22Rv1 (cell line): ENCODE data around the gene USP6NL.

Experiments
- H3K27ac ChIP-seq: fragments of 450-650 bp; 2 replicates; pipeline ENCODE4 v1.5.1; 2017
- ZFX ChIP-seq: fragments of 450-650 bp; IDR thresholded peaks from 2 replicates; pipeline ENCODE4 v1.6.1; 2017; ENCODE audit warnings: antibody characterized with exemption, borderline replicate concordance
- TF ChIP-seq, protein P1 (sequence below): fragments of 450-650 bp; IDR thresholded peaks from 2 replicates; pipeline ENCODE4 v1.5.1; 2017; ENCODE audit warnings: mild to moderate bottlenecking

Gene USP6NL

DNA sequence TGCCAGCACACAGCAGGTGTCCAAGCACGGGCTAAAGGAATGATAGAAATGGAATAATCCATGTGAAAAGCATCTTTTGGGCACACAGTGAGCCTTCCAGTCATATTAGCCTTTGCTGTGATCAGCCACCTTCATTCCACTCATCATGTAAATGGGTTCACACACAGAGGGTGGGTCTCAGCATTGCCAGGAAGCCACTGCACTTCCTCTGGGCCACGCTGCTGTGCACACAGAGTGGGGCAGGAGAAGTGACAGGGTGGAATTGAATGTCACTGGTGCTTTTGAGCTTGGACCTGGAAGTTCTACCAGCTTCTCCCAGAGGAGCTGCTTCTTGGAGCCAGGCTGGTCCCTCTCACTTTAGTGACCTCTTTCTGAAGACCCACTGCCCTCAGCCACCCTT, 203.5 kb downstream of the USP6NL start:
- TF ChIP-seq, protein P1, sequence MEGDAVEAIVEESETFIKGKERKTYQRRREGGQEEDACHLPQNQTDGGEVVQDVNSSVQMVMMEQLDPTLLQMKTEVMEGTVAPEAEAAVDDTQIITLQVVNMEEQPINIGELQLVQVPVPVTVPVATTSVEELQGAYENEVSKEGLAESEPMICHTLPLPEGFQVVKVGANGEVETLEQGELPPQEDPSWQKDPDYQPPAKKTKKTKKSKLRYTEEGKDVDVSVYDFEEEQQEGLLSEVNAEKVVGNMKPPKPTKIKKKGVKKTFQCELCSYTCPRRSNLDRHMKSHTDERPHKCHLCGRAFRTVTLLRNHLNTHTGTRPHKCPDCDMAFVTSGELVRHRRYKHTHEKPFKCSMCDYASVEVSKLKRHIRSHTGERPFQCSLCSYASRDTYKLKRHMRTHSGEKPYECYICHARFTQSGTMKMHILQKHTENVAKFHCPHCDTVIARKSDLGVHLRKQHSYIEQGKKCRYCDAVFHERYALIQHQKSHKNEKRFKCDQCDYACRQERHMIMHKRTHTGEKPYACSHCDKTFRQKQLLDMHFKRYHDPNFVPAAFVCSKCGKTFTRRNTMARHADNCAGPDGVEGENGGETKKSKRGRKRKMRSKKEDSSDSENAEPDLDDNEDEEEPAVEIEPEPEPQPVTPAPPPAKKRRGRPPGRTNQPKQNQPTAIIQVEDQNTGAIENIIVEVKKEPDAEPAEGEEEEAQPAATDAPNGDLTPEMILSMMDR, result no peak
- no peak for TF ChIP-seq ZFX
- no peak overlapping the region for H3K27ac ChIP-seq

DNA sequence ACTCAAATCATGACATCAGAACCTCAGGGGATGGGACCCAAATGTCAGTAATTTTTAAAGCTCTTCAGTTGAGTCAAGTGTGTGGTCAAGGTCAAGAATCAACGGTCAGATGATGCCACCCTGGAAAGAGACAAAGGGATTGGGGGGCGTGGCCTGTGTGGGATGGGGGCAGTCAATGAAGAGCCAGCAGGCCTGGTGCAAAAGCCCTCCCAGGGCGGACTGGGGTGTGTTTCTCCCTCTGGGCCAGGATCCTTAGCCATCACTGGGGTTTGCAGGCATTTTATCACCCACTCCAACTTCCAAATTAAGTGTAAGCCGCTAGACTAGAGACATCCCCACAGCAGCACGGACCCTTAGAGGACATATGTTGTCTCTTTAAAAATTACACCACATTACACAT, 204.7 kb downstream of the USP6NL start:
- TF ChIP-seq ZFX, result no peak
- TF ChIP-seq, protein P1, result no peak
- H3K27ac ChIP-seq, result no peak overlapping the region

DNA sequence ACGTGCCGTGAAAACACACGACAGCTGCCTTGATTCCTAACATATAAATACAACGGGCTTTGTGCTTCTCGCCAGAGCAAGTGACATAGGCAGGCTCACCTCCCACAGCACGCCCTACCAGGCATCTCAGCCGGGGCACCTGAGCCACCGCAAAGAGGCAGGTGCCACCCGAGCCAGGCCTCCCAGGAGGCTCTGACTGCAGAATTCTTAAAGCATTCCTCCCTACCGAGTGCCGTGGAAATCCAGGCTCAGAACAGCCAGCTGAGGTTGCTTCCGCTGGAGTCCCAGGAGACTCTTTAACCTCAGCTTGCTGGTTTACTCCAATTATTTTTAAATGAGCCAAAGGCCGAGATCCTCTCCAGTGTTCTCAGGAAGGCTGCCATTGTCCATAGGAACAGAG, 206.5 kb downstream of the USP6NL start:
- H3K27ac ChIP-seq, result no peak overlapping the region
- TF ChIP-seq, protein P1, result no peak
- no peak for TF ChIP-seq ZFX
